GM21381 (cell line): Measurements from ENCODE around the gene SLITRK3.

ENCODE experiments used
- ATAC-seq: cut with Tn5 transposase; IDR thresholded peaks from one replicate; pipeline ENCODE4 v1.9.1; 2021; ENCODE audit warnings: mild to moderate bottlenecking, moderate library complexity; ENCODE audit not compliant: unreplicated experiment

The SLITRK3 gene

GRCh38 chr3:165195640-165196576 lies at the start of gene SLITRK3:
TSS of gene SLITRK3 (minus strand) at chr3:165196384. CDS start at chr3:165190830, 5,554 bp downstream.
- ATAC-seq = no peak

DNA sequence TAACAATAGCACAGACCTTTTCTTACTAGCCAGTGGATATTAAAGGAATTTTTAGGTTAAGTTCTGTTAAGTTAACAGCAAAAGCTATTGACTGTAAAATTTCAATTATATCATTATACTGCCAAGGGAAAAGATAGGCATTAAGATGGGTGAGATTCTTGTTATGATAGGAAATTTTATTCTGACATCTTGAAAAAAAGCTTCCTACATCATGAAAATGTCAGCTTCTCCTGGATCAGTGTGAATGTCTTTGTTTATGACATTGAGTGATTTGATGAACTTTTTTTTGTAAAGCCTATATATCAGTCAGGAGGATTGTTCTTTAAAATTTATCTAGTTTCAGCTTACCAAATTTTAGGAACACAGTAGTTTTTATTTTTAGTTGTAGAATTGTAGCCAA lies 47.4 kb upstream of the SLITRK3 start:
- ATAC-seq = no peak

DNA sequence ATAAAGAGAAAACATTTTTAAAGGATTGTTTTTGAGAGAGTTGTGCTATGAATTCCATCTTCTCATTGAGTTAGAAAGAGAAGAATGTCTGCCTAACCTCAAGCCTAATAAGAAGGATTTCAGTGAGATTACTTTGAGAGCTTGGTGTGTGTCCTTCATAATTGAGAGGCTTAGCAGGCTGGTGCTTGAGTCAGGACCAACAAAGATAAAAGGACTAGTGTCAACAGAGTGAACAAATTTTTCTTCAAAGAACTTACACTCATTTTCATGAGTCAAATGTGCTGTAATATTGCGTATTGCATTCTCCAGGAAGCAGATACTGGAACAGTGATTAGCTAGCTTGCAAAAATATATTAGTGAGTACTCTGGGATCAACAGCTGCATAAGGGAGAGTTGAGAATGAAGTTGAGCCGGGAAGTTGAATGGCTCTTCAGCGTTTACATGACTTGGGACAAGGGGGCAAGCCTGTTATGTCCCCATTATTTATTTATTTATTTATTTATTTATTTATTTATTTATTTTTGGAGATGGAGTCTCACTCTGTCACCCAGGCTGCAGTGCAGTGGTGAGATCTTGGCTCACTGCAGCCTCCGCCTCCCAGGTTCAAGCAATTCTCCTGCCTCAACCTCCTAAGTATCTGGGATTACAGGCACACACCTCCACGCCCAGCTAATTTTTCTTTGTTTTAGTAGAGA lies 37.5 kb upstream of the SLITRK3 start:
- no peak for ATAC-seq

- ATAC-seq = no peak
Measured at GRCh38 chr3:165225604-165226003, 29.4 kb upstream of the SLITRK3 start.

DNA sequence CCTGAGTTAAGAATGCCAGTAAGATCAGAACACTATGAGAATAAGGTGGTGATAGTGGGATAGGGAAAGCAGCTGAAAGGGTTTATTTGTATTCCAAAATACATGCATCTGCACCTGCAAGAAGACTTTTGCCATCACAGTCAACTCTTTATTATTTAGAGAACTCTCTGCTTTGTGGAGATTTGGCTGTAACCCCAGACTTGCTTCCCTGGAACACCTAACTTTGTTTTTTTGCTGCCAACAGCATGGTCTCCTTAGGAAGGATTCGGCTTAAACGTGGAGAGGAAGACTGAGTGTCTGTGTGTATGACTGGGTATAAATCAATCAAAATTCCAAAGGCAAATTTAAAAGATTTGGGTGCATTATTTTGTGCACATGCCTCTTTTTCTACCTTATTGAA lies 21.6 kb upstream of the SLITRK3 start:
- ATAC-seq = no peak

GRCh38 chr3:165212580-165212979 lies 16.4 kb upstream of the SLITRK3 start:
- no peak for ATAC-seq

GRCh38 chr3:165211721-165212120 lies 15.5 kb upstream of the SLITRK3 start:
- ATAC-seq = no peak

DNA sequence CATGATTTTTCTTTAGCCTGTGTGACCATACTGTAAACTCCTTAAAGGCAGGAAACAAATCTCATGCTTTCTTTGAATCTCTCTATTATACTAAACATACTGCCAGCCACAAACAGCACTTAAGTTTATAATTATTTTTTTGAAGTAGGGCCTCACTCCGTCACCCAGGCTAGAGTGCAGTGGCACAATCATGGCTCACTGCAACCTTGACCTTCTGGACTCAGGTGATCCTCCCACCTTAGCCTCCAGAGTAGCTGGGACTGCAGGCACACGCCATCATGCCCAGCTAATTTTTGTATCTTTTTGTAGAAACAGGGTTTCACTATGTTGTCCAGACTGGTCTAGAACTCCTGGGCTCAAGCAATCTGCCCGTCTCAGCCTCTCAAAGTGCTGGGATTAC lies 14.5 kb upstream of the SLITRK3 start:
- no peak for ATAC-seq

DNA sequence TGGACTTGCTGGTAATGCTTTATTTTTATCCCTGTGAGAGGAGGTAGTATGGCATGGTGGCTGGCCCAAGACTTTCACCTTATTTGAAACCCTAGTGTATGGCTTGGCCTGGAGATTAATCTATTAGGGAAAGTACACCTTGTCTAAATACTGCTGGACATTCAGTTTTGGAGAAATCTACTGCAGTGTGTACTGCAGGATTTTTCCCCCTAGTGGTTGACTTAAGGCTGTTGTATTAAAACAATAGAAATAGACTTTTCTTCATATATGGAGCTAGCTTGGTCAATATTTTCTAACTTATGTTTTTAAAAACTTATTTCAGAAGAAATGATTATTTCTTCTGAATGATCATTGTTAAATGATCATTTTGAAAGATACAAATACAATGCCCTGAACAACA lies 13.9 kb upstream of the SLITRK3 start:
- ATAC-seq = no peak

- peak; percentile 98 for ATAC-seq
Measured at GRCh38 chr3:165206454-165207266, 10.5 kb upstream of the SLITRK3 start.

- no peak for ATAC-seq
Measured at GRCh38 chr3:165204445-165204844, 8.3 kb upstream of the SLITRK3 start.

DNA sequence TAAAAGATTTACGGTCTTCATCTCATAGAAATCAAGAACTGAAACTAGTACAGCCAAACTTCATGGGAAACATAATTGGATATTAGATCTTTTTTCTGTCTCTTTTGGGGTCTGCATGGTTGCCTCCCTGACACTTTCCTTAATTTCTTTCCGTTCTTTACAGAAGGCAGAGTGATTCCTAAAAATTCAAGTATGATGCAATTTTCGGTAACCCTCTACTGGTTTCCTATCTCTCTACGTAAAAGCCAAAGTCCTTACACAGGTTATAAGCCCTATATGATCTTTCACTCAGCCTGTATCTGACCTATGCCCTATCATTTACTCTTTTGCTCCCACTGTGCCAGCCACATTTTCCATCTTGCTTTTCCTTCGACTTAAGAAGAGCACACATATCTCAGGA lies 6.8 kb upstream of the SLITRK3 start:
- ATAC-seq = no peak

GRCh38 chr3:165201964-165202363 lies 5.8 kb upstream of the SLITRK3 start:
- no peak for ATAC-seq

DNA sequence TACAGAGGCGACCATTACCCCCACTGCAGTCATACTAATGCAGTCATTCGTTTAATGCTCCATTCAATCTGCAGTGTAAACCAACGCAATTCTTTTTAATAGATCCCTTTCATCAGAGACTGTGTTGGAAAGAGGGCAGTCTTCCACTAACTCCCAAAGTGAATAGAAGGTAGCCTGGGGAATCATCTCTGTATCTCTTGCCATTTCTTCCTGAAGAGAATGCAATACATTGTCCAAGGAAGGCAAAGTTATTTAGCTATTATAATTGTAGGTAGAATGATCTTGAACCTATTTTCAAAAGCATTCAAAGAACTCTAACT lies 1.3 kb upstream of the SLITRK3 start:
- no peak for ATAC-seq

- ATAC-seq = no peak
Measured at GRCh38 chr3:165196577-165197480, 645 bp upstream of the SLITRK3 start.

DNA sequence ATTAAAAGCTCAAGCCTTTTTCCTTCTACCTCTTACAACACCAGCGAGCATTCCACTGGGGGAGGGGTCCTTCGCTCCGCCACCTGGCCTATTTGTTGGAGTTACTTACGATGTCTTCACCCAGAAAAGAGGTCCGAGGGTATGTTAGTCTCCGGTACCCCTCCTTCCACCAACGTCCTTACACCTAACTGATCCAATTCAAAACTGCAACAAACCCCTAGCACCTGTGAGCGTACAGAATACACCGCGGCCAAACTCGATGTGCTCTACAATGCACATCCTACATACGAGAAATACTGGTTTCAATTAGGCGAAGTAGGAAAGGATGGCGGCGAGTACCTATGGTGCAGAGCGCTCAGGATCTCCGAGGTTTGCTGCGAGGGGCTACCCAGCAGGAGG lies 944 bp downstream of the SLITRK3 start:
- no peak for ATAC-seq

DNA sequence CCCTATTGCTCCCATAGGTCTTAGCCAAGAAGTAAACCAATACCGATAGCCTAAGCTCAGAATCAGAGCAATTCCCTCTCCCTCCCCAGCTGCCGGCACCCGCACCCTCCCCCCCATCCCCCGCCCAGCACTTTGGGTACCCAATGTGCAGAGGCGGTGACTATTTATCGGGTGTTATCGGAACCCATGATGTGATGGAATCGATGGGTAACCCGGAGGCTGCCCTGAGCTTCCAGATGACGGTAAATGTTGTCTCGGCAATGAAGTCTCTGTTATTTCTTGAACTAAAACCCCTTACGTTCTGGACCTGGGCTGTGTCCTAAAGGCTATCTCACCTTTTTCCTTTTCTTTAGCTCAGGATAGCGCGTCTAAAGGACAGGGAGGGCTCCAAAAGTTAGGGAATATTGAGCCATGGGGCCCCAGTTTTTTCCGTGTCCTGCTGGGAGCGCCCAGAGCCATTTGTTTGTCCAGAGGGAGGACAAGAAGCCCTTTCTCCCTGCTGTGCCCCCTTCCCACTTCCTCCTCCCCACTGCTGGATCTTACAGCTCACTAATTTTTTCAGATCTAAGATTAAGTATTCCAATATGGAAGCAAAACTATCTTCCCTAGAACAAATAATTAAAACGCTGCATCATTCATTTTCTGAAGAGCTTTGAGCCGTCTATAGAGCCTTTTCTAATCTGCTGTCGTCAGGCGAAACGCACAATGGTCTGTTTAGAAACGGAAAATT lies 1.5 kb downstream of the SLITRK3 start:
- ATAC-seq = no peak

DNA sequence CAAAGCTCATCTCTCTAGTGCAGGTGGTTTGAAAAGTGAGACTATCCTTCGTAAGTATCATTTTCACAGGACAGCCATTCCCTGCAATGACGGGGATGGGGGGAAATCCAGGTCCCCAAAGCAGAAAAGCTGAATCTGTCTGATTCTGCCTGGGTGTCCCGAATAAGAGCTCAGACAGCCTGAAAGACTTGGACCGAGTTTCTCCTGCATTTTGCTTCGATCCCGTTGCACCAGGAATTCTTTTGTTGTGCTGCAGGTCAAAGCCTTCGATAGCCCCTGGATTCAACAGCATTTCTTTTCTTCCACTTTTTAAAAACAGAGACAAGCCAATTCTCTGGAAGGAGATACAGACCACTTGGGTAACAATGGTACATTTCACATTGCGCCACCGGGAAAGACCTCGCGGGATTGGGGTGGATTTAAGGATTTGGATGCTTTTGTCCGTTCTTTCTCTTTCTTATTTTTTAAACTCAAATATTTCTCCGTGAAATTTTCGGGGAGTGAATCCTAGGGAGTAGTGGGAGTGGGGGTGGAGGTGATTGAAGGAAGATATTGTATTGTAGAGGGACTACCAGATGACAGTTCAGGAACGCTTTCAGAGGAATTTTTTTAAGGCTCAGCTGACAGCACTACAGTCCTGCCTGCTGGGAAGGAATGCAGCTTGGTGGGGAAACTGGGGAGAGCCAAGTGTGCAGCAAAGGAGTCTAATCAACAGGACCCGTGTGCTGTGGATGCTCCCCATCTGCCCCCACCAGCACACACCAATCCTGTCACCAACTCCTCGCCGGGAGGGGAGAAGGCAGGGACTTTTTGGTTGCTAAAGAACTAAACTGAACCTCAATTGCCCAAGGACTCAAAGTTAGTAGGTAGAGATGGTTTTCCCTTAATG lies 2.6 kb downstream of the SLITRK3 start:
- no peak for ATAC-seq
